Activated CD4-positive, alpha-beta T cell treated with anti-CD3 and anti-CD28 coated beads for 24 hours (primary cell): ENCODE data around the gene MSTN.

Experiments used
- DNase-seq, 2 donors: peaks; one replicate each; pipeline ENCODE4 v3.0.0-alpha.2; 2020; ENCODE audit warnings: low read depth in 2 of 2

The MSTN gene

GRCh38 chr2:190062601-190063000 is at the start of gene MSTN:
TSS of gene MSTN (minus strand) at chr2:190062729. CDS start at chr2:190062596, 133 bp downstream.
- DNase-seq: no peak

GRCh38 chr2:190111166-190111565 is 48.6 kb upstream of the MSTN start:
- DNase-seq: no peak

GRCh38 chr2:190110699-190111098 is 48.2 kb upstream of the MSTN start:
- DNase-seq: no peak

- DNase-seq: no peak
These were observed 47.6 kb upstream of the MSTN start for GRCh38 chr2:190110131-190110530.

GRCh38 chr2:190107409-190107808 is 44.9 kb upstream of the MSTN start:
- DNase-seq: no peak

GRCh38 chr2:190106783-190107182 is 44.3 kb upstream of the MSTN start:
- no peak for DNase-seq

- no peak for DNase-seq
These were observed 43.0 kb upstream of the MSTN start for GRCh38 chr2:190105554-190105953.

GRCh38 chr2:190103144-190103543 is 40.6 kb upstream of the MSTN start:
- DNase-seq: no peak

GRCh38 chr2:190099890-190100697 is 37.6 kb upstream of the MSTN start:
- DNase-seq: no peak

GRCh38 chr2:190098851-190099250 is 36.3 kb upstream of the MSTN start:
- DNase-seq: no peak

- no peak for DNase-seq
These were observed 34.6 kb upstream of the MSTN start for GRCh38 chr2:190097115-190097514.

GRCh38 chr2:190094316-190094871 is 31.9 kb upstream of the MSTN start:
- no peak for DNase-seq

GRCh38 chr2:190093793-190094192 is 31.3 kb upstream of the MSTN start:
- no peak for DNase-seq

- no peak for DNase-seq
These were observed 27.6 kb upstream of the MSTN start for GRCh38 chr2:190090148-190090547.

GRCh38 chr2:190088917-190089316 is 26.4 kb upstream of the MSTN start:
- peak; percentile 15 to 35 for DNase-seq

GRCh38 chr2:190084704-190085103 is 22.2 kb upstream of the MSTN start:
- DNase-seq: no peak

GRCh38 chr2:190082118-190082517 is 19.6 kb upstream of the MSTN start:
- DNase-seq: no peak

GRCh38 chr2:190080527-190081049 is 18.1 kb upstream of the MSTN start:
- no peak for DNase-seq

- no peak for DNase-seq
These were observed 16.6 kb upstream of the MSTN start for GRCh38 chr2:190079160-190079559.

GRCh38 chr2:190075623-190076022 is 13.1 kb upstream of the MSTN start:
- DNase-seq: no peak

- peak in 1 of 2 donors; percentile 18 for DNase-seq
These were observed 7.6 kb upstream of the MSTN start for GRCh38 chr2:190069936-190070696.

- no peak for DNase-seq
These were observed 6.2 kb upstream of the MSTN start for GRCh38 chr2:190068764-190069163.

- no peak for DNase-seq
These were observed 3.3 kb upstream of the MSTN start for GRCh38 chr2:190065839-190066238.
